C4-2B (cell line): ENCODE data around the gene ANTXR2.

Source experiments
- H3K27ac ChIP-seq: fragments of 450-650 bp; 2 replicates; pipeline ENCODE4 v1.5.1; 2017
- CTCF ChIP-seq: fragments of 450-650 bp; conservative IDR thresholded peaks from 2 replicates; pipeline ENCODE4 v1.5.1; 2017; ENCODE audit warnings: mild to moderate bottlenecking
- ZFX ChIP-seq: fragments of 450-650 bp; IDR thresholded peaks from 2 replicates; pipeline ENCODE4 v1.6.1; 2017

Gene ANTXR2

DNA sequence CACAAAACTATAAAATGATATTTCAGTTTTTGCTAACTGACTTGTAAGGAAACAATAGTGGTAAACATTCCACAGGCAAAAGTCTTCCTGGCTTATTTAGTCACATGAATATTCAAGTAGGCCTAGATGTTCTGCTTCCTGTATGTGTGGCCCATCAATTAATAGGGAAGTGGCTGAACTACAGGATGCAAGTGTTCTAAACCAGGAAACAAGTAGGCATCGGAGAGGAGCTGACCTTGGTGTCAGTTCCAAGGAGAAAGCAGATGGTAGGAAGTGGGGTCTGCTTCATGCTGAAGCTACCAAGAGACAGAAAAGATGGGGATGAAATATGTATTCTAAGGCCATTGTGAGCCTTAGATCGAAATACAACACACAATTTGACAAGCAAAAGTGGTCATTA is 149.7 kb downstream of the ANTXR2 start:
- H3K27ac ChIP-seq, result no peak overlapping the region
- TF ChIP-seq ZFX (no peak), CTCF (no peak)

GRCh38 chr4:79922011-79922410 is 151.0 kb downstream of the ANTXR2 start:
- no peak overlapping the region for H3K27ac ChIP-seq
- TF ChIP-seq CTCF, result no peak
- TF ChIP-seq ZFX, result no peak

DNA sequence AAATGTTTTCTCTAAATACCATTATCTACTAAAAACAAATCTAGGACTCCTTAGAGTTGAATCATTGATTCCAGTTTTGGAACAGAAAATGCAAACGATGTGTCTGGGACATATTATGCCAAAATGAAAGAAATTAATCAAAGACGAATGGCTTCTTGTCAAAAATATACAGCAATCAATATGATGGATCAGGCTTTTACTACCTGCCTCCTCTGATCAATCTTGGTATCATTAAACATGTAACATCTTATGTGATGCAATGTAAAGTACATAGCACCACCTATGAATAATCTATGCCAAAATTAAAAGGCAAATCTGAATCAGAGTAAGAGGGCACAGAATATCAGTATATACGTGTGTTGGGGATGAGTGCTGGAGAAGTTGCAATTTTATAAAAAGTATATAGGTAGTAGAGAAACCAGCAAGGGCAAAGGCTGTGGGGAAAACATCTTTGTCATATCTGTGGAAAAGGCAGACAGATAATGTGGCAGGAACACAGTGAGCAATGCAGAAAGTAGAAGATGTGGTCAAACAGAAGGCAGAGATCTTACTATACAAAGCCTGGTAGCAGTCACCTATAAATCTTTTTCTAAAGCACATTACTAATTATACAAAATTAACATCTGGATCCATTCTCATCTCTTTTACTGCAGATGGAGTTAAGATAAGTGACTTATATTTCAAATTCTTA is 152.7 kb downstream of the ANTXR2 start:
- no peak overlapping the region for H3K27ac ChIP-seq
- no peak for TF ChIP-seq CTCF
- TF ChIP-seq ZFX, result no peak

- TF ChIP-seq CTCF (no peak), ZFX (no peak)
- H3K27ac ChIP-seq, result no peak overlapping the region
Measured at GRCh38 chr4:79918292-79918691, 154.7 kb downstream of the ANTXR2 start.

- H3K27ac ChIP-seq, result no peak overlapping the region
- TF ChIP-seq ZFX (no peak), CTCF (peak; percentile 79)
Measured at GRCh38 chr4:79917246-79917645, 155.8 kb downstream of the ANTXR2 start.

GRCh38 chr4:79915246-79915645 is 157.8 kb downstream of the ANTXR2 start:
- TF ChIP-seq ZFX, result no peak
- no peak for TF ChIP-seq CTCF
- no peak overlapping the region for H3K27ac ChIP-seq

DNA sequence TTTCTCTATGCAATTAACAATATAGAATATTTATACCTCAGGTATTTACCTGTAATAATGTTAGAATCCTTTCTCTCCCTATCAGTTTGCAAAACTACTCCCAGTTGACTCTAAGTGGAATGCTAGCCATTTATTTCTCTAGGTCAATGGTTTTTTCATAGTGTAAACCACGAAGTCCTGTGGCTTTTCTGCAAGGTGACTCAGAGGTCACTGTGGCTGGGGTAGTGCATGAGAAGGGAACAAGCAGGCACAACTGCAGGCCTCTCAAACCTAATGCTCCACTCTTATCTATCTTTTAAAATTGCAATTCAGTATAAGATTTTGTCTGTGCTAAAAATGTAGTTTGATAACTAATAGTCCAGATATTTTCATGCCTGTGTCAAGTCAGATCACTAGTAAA is 159.4 kb downstream of the ANTXR2 start:
- TF ChIP-seq ZFX, result no peak
- TF ChIP-seq CTCF, result no peak
- no peak overlapping the region for H3K27ac ChIP-seq
